GM21447 (cell line): ENCODE measurements around the gene CDK5R2.

Experiments used
- ATAC-seq: cut with Tn5 transposase; IDR thresholded peaks from one replicate; pipeline ENCODE4 v1.9.1; 2021; ENCODE audit not compliant: unreplicated experiment

Gene CDK5R2

GRCh38 chr2:218986148-218986761 lies 26.8 kb downstream of the CDK5R2 start:
- no peak for ATAC-seq

GRCh38 chr2:218988164-218988563 lies 28.7 kb downstream of the CDK5R2 start:
- ATAC-seq: no peak

GRCh38 chr2:218988650-218989049 lies 29.2 kb downstream of the CDK5R2 start:
- ATAC-seq: no peak

- ATAC-seq: no peak
Measured at GRCh38 chr2:218990052-218990451, 30.6 kb downstream of the CDK5R2 start.

GRCh38 chr2:218990612-218991011 lies 31.1 kb downstream of the CDK5R2 start:
- no peak for ATAC-seq

- ATAC-seq: no peak
Measured at GRCh38 chr2:218991674-218992168, 32.3 kb downstream of the CDK5R2 start.

- ATAC-seq: no peak
Measured at GRCh38 chr2:218992196-218992595, 32.7 kb downstream of the CDK5R2 start.

GRCh38 chr2:218992703-218993344 lies 33.4 kb downstream of the CDK5R2 start:
- ATAC-seq: no peak

- ATAC-seq: no peak
Measured at GRCh38 chr2:218993345-218994315, 34.2 kb downstream of the CDK5R2 start, which contains the start of gene CRYBA2. Gene CRYBA2, minus strand, starts transcription at chr2:218993422. Its CDS starts 246 bp downstream, at chr2:218993176.

GRCh38 chr2:218995561-218995960 lies 36.1 kb downstream of the CDK5R2 start:
- ATAC-seq: no peak

GRCh38 chr2:218995972-218996711 lies 36.7 kb downstream of the CDK5R2 start:
- no peak for ATAC-seq

- ATAC-seq: no peak
Measured at GRCh38 chr2:218996937-218997336, 37.5 kb downstream of the CDK5R2 start.

GRCh38 chr2:218997731-218998130 lies 38.3 kb downstream of the CDK5R2 start:
- no peak for ATAC-seq

GRCh38 chr2:218998414-218999002 lies 39.0 kb downstream of the CDK5R2 start:
- no peak for ATAC-seq

GRCh38 chr2:218999021-218999880 lies 39.8 kb downstream of the CDK5R2 start:
- no peak for ATAC-seq

- no peak for ATAC-seq
Measured at GRCh38 chr2:218999881-219000568, 40.6 kb downstream of the CDK5R2 start.

- ATAC-seq: no peak
Measured at GRCh38 chr2:219000569-219000960, 41.1 kb downstream of the CDK5R2 start.

- ATAC-seq: no peak
Measured at GRCh38 chr2:219001100-219001576, 41.7 kb downstream of the CDK5R2 start.
